Central memory CD8-positive, alpha-beta T cell (primary cell): ENCODE measurements around the gene B4GALNT4.
"Not testable (repeated sequence)": the region's sequence is repeated elsewhere in the genome, so short reads cannot be mapped to it uniquely, and the experiment has no call there.

Experiments
- ATAC-seq: fragments of 150-1000 bp; cut with Tn5 transposase; replicated peaks from 2 replicates; pipeline ENCODE4 v1.10.0; 2022; ENCODE audit warnings: mild to moderate bottlenecking, moderate FRiP score, moderate number of reproducible peaks; ENCODE audit not compliant: poor library complexity, severe bottlenecking; ENCODE audit errors: extremely low read depth
- DNase-seq, 2 donors: peaks; one replicate each; pipeline ENCODE4 v3.0.0; 2021; ENCODE audit warnings: low spot score in 2 of 2
- H3K27ac Mint-ChIP-seq: one replicate; pipeline ENCODE4 v1.8.0; 2022; ENCODE audit warnings: low read depth, mild to moderate bottlenecking, moderate library complexity, mixed read lengths
- H3K27me3 Mint-ChIP-seq: one replicate; pipeline ENCODE4 v1.8.0; 2022; ENCODE audit warnings: mixed read lengths
- H3K36me3 Mint-ChIP-seq: one replicate; pipeline ENCODE4 v1.8.0; 2022; ENCODE audit warnings: mild to moderate bottlenecking, moderate library complexity, mixed read lengths; ENCODE audit not compliant: insufficient read depth
- H3K4me1 Mint-ChIP-seq: one replicate; pipeline ENCODE4 v1.8.0; 2022; ENCODE audit warnings: mixed read lengths
- H3K4me3 Mint-ChIP-seq: one replicate; pipeline ENCODE4 v1.8.0; 2022; ENCODE audit warnings: mild to moderate bottlenecking, moderate library complexity, mixed read lengths
- H3K9me3 Mint-ChIP-seq: one replicate; pipeline ENCODE4 v1.8.0; 2022; ENCODE audit warnings: mixed read lengths

Gene B4GALNT4

GRCh38 chr11:396948-397548 is 27.7 kb downstream of the B4GALNT4 start:
- Mint-ChIP-seq H3K36me3 (peaks cover 2% of the 10 kb centered on the region), H3K4me3 (peak overlapping the region; percentile 47), H3K4me1 (no peaks in the 10 kb centered on the region), H3K27ac (no peak overlapping the region), H3K9me3 (no peaks in the 10 kb centered on the region), H3K27me3 (no peaks in the 10 kb centered on the region)
- no peak for DNase-seq
- ATAC-seq = peak; percentile 75

- Mint-ChIP-seq H3K36me3 (peaks cover 2% of the 10 kb centered on the region), H3K9me3 (no peaks in the 10 kb centered on the region), H3K27me3 (no peaks in the 10 kb centered on the region), H3K4me3 (peak overlapping the region; percentile 35), H3K27ac (no peak overlapping the region), H3K4me1 (no peaks in the 10 kb centered on the region)
- ATAC-seq = no peak
- no peak for DNase-seq
Observed at GRCh38 chr11:398826-399225, 29.5 kb downstream of the B4GALNT4 start.

GRCh38 chr11:399731-400211 is 30.5 kb downstream of the B4GALNT4 start:
- DNase-seq (no peak), ATAC-seq (no peak)
- H3K27me3 Mint-ChIP-seq = no peaks in the 10 kb centered on the region
- H3K9me3 Mint-ChIP-seq = no peaks in the 10 kb centered on the region
- H3K36me3 Mint-ChIP-seq = peaks cover 2% of the 10 kb centered on the region
- no peak overlapping the region for H3K4me3 Mint-ChIP-seq
- H3K4me1 Mint-ChIP-seq = no peaks in the 10 kb centered on the region
- no peak overlapping the region for H3K27ac Mint-ChIP-seq

- DNase-seq (no peak), ATAC-seq (no peak)
- H3K4me3 Mint-ChIP-seq = no peak overlapping the region
Observed at GRCh38 chr11:400241-400689, 31.0 kb downstream of the B4GALNT4 start.

GRCh38 chr11:401196-401595 is 31.9 kb downstream of the B4GALNT4 start:
- H3K27me3 Mint-ChIP-seq, H3K4me1 Mint-ChIP-seq, ATAC-seq, H3K27ac Mint-ChIP-seq, H3K36me3 Mint-ChIP-seq, DNase-seq, H3K4me3 Mint-ChIP-seq, H3K9me3 Mint-ChIP-seq: not testable (repeated sequence)

More at GRCh38 chr11:400241-400689, 31.0 kb downstream of the B4GALNT4 start:
- Mint-ChIP-seq H3K36me3 (peaks cover 2% of the 10 kb centered on the region), H3K27ac (no peak overlapping the region), H3K4me1 (peaks cover 3% of the 10 kb centered on the region), H3K27me3 (no peaks in the 10 kb centered on the region), H3K9me3 (no peaks in the 10 kb centered on the region)

GRCh38 chr11:403021-403760 is 33.9 kb downstream of the B4GALNT4 start:
- ATAC-seq (no peak), DNase-seq (no peak)
- no peaks in the 10 kb centered on the region for H3K9me3 Mint-ChIP-seq
- H3K27me3 Mint-ChIP-seq = no peaks in the 10 kb centered on the region
- H3K4me3 Mint-ChIP-seq = no peak overlapping the region
- H3K4me1 Mint-ChIP-seq = peaks cover 9% of the 10 kb centered on the region
- no peak overlapping the region for H3K27ac Mint-ChIP-seq
- H3K36me3 Mint-ChIP-seq = peaks cover 9% of the 10 kb centered on the region

- peak overlapping the region; percentile 53 for H3K4me3 Mint-ChIP-seq
- H3K36me3 Mint-ChIP-seq = peaks cover 11% of the 10 kb centered on the region
- peak overlapping the region; percentile 74 for H3K27ac Mint-ChIP-seq
Observed at GRCh38 chr11:403761-404431, 34.6 kb downstream of the B4GALNT4 start.

GRCh38 chr11:404551-405264 is 35.4 kb downstream of the B4GALNT4 start:
- ATAC-seq = no peak
- DNase-seq = no peak
- Mint-ChIP-seq H3K9me3 (no peaks in the 10 kb centered on the region), H3K27me3 (no peaks in the 10 kb centered on the region), H3K27ac (peak overlapping the region; percentile 74), H3K36me3 (peaks cover 9% of the 10 kb centered on the region), H3K4me3 (peak overlapping the region; percentile 53), H3K4me1 (peaks cover 9% of the 10 kb centered on the region)

More at GRCh38 chr11:403761-404431, 34.6 kb downstream of the B4GALNT4 start:
- ATAC-seq = no peak
- Mint-ChIP-seq H3K27me3 (no peaks in the 10 kb centered on the region), H3K4me1 (peaks cover 9% of the 10 kb centered on the region), H3K9me3 (no peaks in the 10 kb centered on the region)
- DNase-seq = no peak

- H3K9me3 Mint-ChIP-seq = no peaks in the 10 kb centered on the region
- H3K27ac Mint-ChIP-seq = peak overlapping the region; percentile 74
- peaks cover 9% of the 10 kb centered on the region for H3K4me1 Mint-ChIP-seq
- H3K27me3 Mint-ChIP-seq = no peaks in the 10 kb centered on the region
- ATAC-seq (no peak), DNase-seq (no peak)
- peaks cover 9% of the 10 kb centered on the region for H3K36me3 Mint-ChIP-seq
- peak overlapping the region; percentile 53 for H3K4me3 Mint-ChIP-seq
Observed at GRCh38 chr11:405323-405953, 36.1 kb downstream of the B4GALNT4 start.

GRCh38 chr11:405954-406795 is 36.9 kb downstream of the B4GALNT4 start:
- ATAC-seq (no peak), DNase-seq (no peak)
- Mint-ChIP-seq H3K27ac (no peak overlapping the region), H3K36me3 (peaks cover 9% of the 10 kb centered on the region), H3K9me3 (no peaks in the 10 kb centered on the region), H3K27me3 (no peaks in the 10 kb centered on the region), H3K4me1 (peaks cover 9% of the 10 kb centered on the region), H3K4me3 (peak overlapping the region; percentile 60)

- no peaks in the 10 kb centered on the region for H3K27me3 Mint-ChIP-seq
- peaks cover 9% of the 10 kb centered on the region for H3K36me3 Mint-ChIP-seq
- H3K4me3 Mint-ChIP-seq = peak overlapping the region; percentile 60
- no peaks in the 10 kb centered on the region for H3K9me3 Mint-ChIP-seq
- H3K27ac Mint-ChIP-seq = no peak overlapping the region
- DNase-seq = peak; percentile 89 to 97
- ATAC-seq = peak; percentile 98
- peaks cover 9% of the 10 kb centered on the region for H3K4me1 Mint-ChIP-seq
Observed at GRCh38 chr11:406796-407650, 37.7 kb downstream of the B4GALNT4 start.
